ENCODE measurements around the gene TNFRSF19.
A peak's percentile ranks its signal among the peaks of the same experiment; 100 is the strongest.
"Not testable (repeated sequence)": the region's sequence is repeated elsewhere in the genome, so short reads cannot be mapped to it uniquely, and the experiment has no call there.

Gene TNFRSF19

GRCh38 chr13:23570921-23571315 lies 706 bp downstream of the TNFRSF19 start:
- DNase-seq (ENCODE audit: low read depth in 3 of 3), result no peak

GRCh38 chr13:23571431-23571830 lies 1.2 kb downstream of the TNFRSF19 start:
- DNase-seq (ENCODE audit: low read depth in 3 of 3), result no peak

DNA sequence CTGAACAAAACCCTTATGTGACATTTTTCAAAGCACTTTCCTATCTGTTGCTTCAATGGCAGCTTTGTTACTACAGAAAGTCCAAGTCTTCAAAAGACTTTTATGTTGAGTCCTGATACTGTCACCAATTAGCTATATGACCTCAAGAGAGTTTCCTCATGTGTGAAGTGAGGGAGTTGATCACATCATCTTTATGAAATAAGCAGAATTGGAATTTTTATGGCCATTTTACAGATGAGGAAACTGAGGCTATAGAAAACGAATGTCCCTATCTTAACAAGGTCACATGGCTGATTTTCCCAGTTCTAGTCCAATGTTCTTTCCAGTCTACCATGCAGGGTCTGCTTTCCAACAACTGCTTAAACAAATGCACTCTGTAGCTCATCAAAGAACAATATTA lies 2.6 kb downstream of the TNFRSF19 start:
- no peak for DNase-seq (ENCODE audit: low read depth in 3 of 3)

DNA sequence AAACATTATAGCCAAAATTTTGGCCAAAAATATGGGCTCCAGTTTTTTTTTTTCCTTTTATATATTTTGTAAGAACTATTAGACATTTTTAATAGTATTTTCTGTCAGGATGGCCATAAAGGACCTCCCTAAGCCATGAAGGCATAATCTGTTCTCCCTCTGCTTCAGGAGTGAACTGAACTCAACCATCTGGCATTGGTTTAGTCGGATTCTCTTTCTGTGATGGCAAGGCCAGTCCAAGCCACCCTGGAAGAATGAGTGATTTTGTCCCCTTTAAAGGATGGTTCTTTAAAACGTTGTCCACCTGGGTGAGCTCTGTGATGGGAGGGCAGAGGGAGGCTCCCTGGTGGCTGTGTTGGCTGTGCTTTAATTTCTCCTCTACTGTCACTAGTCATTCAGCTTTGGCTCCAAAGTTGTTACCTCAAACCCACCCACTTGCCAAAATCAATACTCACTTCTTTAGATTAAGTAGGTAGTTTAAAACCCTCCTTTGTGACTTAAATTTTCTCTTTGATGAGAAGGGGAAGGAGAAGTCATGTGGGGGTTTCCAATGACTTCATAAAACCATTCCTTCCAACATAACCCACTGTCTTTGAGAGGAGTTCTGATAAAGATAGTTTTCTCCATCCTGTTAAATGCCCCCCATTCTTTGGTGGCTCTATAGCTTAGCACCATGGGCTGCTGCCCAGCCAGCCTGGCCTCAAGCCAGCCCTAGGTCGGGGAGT lies 4.4 kb downstream of the TNFRSF19 start:
- no peak for DNase-seq (ENCODE audit: low read depth in 3 of 3)

- no peak for DNase-seq (ENCODE audit: low read depth in 3 of 3)
Measured at GRCh38 chr13:23575632-23576031, 5.4 kb downstream of the TNFRSF19 start.

DNA sequence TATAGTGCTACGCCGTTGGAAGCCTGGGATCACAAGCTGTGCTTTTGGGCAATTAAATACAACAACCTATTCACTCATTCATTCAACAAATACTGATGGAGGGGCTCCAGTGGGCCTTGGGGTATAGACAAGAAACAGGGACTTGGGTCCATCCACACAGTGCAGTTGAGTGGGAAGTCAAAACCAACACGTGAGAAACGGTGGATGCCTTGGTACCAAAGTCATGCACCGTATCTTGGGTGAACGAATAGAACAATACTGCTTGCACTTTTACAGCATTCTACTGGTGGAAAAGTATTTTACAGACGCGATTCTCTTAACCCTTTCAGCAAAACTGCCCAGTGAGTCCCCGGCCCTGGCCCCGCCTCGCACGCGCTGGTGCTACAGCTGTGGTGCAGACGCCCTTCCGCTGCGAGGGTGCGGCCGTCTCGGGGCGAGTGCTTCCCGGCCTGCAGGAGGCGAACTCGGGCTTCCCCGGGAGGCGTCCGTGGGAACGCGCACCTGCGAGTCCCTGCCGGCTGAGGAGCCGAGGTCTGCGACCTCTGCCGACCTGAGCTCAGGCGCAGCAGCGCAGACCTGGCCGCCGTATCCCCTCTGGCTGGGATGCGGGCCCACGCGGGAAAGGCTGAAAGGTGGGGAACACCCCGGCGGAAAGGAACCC lies 8.3 kb downstream of the TNFRSF19 start:
- peak; percentile 31 to 47 (median 39) for DNase-seq (ENCODE audit: low read depth in 3 of 3)

DNA sequence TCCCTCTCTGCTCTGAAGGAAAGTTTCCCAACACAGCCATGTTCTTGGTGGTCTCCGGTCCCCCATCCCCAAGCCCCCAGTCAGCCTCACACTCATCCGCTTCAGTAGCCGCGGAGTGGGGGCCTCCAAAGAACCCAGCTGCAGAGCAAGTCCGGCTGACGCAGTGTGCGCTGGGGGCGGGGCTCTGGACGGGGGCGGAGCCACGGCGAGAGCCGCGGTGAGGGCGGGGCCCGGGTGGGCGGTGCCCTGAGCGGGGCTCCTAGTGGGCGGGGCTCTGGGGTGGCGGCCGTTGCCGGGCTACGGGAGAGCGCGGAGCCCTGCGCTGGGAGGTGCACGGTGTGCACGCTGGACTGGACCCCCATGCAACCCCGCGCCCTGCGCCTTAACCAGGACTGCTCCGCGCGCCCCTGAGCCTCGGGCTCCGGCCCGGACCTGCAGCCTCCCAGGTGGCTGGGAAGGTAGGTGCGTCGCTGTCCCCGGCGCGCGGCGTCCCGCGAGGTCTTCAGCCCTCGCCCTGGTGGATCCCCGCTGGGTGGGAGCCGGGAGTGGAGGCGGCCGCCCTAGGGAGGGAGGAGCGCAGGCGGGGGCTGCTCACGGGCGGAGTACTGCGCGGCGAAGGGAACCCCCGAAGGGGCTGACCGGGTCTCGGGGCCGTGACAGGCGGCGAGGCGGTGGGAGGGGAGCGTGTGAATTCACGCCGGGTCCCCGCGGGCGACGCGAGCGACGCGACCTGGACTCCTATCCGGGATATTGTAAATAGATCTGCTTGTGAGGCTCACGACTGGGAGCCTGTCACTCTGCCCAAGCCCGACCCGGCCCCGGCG lies 9.1 kb downstream of the TNFRSF19 start:
- peak; percentile 82 to 96 (median 92) for DNase-seq (ENCODE audit: low read depth in 3 of 3)

- DNase-seq (ENCODE audit: low read depth in 3 of 3), result no peak
Measured at GRCh38 chr13:23579896-23580683, 9.9 kb downstream of the TNFRSF19 start.

DNA sequence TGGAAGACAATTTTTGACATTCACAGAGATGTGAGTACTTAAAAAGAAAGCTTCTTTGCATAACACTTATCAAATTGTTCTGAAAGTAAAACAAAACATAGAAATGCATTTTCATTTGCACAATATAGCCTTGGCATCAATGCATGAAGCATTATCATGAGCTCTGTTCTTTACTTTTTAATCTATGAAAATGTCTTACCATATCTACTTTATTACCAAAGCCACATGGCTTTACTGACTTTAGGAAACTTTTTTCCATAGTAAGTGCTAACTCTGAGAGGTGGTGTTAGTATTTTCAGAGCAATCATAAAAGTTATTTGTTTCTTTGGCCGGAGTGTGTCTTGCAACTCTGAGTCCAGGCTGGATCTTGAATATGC lies 10.5 kb downstream of the TNFRSF19 start:
- DNase-seq (ENCODE audit: low read depth in 3 of 3), result no peak

GRCh38 chr13:23583491-23583890 lies 13.3 kb downstream of the TNFRSF19 start:
- DNase-seq (ENCODE audit: low read depth in 3 of 3), result no peak

- DNase-seq (ENCODE audit: low read depth in 3 of 3), result no peak
Measured at GRCh38 chr13:23584275-23584674, 14.1 kb downstream of the TNFRSF19 start.

- DNase-seq (ENCODE audit: low read depth in 3 of 3), result no peak
Measured at GRCh38 chr13:23586336-23586735, 16.1 kb downstream of the TNFRSF19 start.

DNA sequence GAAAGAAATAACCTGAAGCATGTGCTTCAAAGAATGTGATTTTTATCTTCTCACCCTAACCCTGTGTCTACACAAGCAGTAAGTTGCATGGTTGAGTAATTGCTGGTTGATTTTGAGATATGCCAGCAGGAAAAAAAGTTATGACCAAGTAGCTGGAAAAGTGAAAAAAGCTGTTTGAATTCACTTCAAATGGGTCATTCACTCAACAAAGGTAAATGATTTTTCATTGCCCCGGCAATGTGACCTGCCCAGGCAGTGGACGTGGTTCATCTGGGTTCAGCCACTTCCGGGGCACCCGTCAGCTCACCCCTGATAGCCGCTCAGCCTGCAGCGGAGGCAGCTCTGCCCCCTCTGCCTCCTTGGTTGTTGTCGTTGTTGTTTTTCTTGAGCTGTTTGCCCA lies 18.5 kb downstream of the TNFRSF19 start:
- no peak for DNase-seq (ENCODE audit: low read depth in 3 of 3)

DNA sequence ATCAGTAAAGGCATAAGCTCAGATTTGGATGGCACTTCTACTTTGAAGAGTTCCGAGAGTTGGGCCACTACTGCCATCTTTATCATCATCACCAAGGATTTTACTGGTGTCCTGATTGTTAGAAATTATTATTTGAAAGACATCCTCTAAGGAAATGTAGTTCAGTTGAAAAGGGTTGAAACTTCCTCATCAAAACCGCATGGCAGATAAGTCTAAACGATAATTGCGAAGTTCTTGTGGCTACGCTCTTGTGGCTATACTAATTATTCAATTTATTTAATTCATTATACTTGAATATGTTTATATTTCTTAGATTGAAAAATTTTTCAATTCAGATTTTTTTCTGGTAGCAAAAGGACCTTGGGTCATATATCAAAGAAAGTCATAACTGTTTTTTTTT lies 22.4 kb downstream of the TNFRSF19 start:
- DNase-seq (ENCODE audit: low read depth in 3 of 3), result no peak

DNA sequence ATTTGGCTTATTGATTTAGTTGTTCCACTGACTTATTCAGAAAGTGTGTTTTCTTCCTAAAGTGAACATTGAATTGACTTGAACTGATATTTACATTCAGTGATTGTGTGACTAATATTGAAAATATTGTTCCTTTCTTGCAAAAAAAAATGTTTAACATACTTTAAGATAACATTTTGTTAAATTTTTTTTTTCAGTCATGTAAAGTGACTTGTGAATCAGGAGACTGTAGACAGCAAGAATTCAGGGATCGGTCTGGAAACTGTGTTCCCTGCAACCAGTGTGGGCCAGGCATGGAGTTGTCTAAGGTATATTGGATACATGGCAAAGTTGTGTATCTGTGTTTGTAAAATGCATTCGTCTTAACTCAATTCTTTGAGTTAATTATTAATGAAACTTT lies 22.9 kb downstream of the TNFRSF19 start:
- no peak for DNase-seq (ENCODE audit: low read depth in 3 of 3)

DNA sequence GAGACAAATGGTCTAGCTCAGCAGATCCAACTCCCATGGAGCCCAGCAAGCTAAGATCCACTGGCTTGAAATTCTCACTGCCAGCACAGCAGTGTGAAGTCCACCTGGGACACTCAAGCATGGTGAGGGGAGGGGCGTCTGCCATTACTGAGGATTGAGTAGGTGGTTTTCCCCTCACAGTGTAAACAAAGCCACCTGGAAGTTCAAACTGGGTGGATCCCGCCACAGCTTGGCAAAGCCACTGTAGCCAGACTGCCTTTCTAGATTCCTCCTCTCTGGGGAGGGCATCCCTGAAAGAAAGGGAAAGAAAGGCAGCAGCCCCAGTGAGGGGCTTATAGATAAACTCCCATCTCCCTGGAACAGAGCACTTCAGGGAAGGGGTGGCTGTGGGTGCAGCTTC lies 24.1 kb downstream of the TNFRSF19 start:
- not testable (repeated sequence) for DNase-seq (ENCODE audit: low read depth in 3 of 3)

- no peak for DNase-seq (ENCODE audit: low read depth in 3 of 3)
Measured at GRCh38 chr13:23598369-23598768, 28.2 kb downstream of the TNFRSF19 start.

GRCh38 chr13:23599083-23599925 lies 29.1 kb downstream of the TNFRSF19 start:
- no peak for DNase-seq (ENCODE audit: low read depth in 3 of 3)

- no peak for DNase-seq (ENCODE audit: low read depth in 3 of 3)
Measured at GRCh38 chr13:23600100-23600499, 29.9 kb downstream of the TNFRSF19 start.

- no peak for DNase-seq (ENCODE audit: low read depth in 3 of 3)
Measured at GRCh38 chr13:23600534-23600933, 30.3 kb downstream of the TNFRSF19 start.

- no peak for DNase-seq (ENCODE audit: low read depth in 3 of 3)
Measured at GRCh38 chr13:23605831-23606230, 35.6 kb downstream of the TNFRSF19 start.
